ENCODE results near the gene RGS6. TPM values are rescaled to one million over a fixed set of nuclear protein-coding genes. Genes with fewer than 3 reads are reported as not detected.

Gene RGS6
- total RNA-seq, 3 donors from 2014 or later: 3.4 to 9.2 (median 4.5) TPM

GRCh38 chr14:72609205-72609916 lies 677.1 kb downstream of the RGS6 start:
- DNase-seq (ENCODE audit: low spot score in 2 of 2): no peak
- no peak for TF ChIP-seq POLR2AphosphoS5 (IDR thresholded peaks at IDR 0.05)
- TF ChIP-seq POLR2A (IDR thresholded peaks at IDR 0.05): no peak
- TF ChIP-seq CTCF (IDR thresholded peaks at IDR 0.05): no peak
- Histone ChIP-seq H3K4me3 (no peak overlapping the region), H3K27me3 (no peaks in the 10 kb centered on the region), H3K9me3 (no peaks in the 10 kb centered on the region), H3K36me3 (no peaks in the 10 kb centered on the region), H3K4me1 (no peaks in the 10 kb centered on the region), H3K27ac (no peak overlapping the region)
- intact Hi-C loops (cut with DNase I; ENCODE audit: low total_unique reads): no loop called here

DNA sequence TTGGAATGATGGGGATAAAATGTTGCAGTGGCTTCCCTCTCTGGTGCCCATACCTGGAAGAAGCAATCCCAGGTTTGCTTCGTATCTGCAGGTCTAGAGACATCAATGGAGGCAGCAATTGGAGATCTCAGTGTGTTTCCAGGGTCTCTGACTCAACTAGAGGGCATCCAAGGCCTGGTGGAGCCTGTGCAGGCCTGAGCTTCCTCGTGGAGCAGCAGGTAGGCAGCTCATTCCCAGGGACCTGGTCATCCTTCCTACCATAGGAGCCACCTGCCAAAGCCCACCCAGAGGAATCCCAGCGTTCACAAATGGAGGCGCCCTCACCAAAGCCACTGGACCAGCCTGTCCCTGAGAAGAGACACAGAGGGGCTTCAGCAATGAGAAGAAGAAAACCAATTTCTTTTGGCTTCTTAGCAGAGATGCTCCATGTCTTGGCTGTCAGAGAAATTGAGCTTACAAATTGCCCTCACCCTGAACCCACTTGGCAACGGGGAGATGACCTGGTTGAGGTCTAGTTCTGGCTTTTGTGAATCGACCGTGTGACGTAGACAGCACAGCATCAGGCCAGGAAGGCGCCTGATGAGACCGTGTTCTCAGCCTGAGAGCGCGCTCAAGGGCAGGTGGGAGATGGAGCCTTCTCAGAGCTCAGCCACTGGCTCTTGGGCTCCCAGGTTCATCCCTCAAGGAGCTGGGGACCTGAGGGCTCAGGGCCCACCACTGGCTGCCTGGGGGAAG lies 678.0 kb downstream of the RGS6 start:
- intact Hi-C loops (cut with DNase I; ENCODE audit: low total_unique reads): no loop called here
- H3K36me3 ChIP-seq: no peaks in the 10 kb centered on the region
- DNase-seq (ENCODE audit: low spot score in 2 of 2): no peak
- H3K9me3 ChIP-seq: no peaks in the 10 kb centered on the region
- peaks cover 0 to under 1% of the 10 kb centered on the region in 2 donors for H3K4me1 ChIP-seq
- H3K27me3 ChIP-seq: no peaks in the 10 kb centered on the region
- no peak overlapping the region for H3K4me3 ChIP-seq
- H3K27ac ChIP-seq: no peak overlapping the region
- TF ChIP-seq POLR2AphosphoS5 (IDR thresholded peaks at IDR 0.05): no peak
- no peak for TF ChIP-seq CTCF (IDR thresholded peaks at IDR 0.05)

GRCh38 chr14:72610831-72611200 lies 678.6 kb downstream of the RGS6 start:
- Histone ChIP-seq H3K27ac (no peak overlapping the region), H3K4me1 (peaks cover 0 to 5% of the 10 kb centered on the region in 2 donors), H3K36me3 (no peaks in the 10 kb centered on the region), H3K4me3 (no peak overlapping the region), H3K9me3 (no peaks in the 10 kb centered on the region), H3K27me3 (no peaks in the 10 kb centered on the region)
- no peak for DNase-seq (ENCODE audit: low spot score in 2 of 2)
- no peak for TF ChIP-seq POLR2AphosphoS5 (IDR thresholded peaks at IDR 0.05)
- no peak for TF ChIP-seq CTCF (IDR thresholded peaks at IDR 0.05)
- no peak for TF ChIP-seq POLR2A (IDR thresholded peaks at IDR 0.05)
- intact Hi-C loops (cut with DNase I; ENCODE audit: low total_unique reads): no loop called here

GRCh38 chr14:72611506-72611905 lies 679.3 kb downstream of the RGS6 start:
- Histone ChIP-seq H3K4me3 (no peak overlapping the region), H3K9me3 (no peaks in the 10 kb centered on the region), H3K27ac (no peak overlapping the region), H3K4me1 (peaks cover 0 to 5% of the 10 kb centered on the region in 2 donors), H3K36me3 (no peaks in the 10 kb centered on the region), H3K27me3 (no peaks in the 10 kb centered on the region)
- intact Hi-C loops (cut with DNase I; ENCODE audit: low total_unique reads): no loop called here
- TF ChIP-seq POLR2AphosphoS5 (IDR thresholded peaks at IDR 0.05) (no peak), POLR2A (IDR thresholded peaks at IDR 0.05) (no peak), CTCF (IDR thresholded peaks at IDR 0.05) (no peak)
- DNase-seq (ENCODE audit: low spot score in 2 of 2): no peak

- no peak for TF ChIP-seq CTCF (IDR thresholded peaks at IDR 0.05)
- intact Hi-C loops (cut with DNase I; ENCODE audit: low total_unique reads): no loop called here
- H3K36me3 ChIP-seq: no peaks in the 10 kb centered on the region
- no peak overlapping the region for H3K27ac ChIP-seq
- no peak overlapping the region for H3K4me3 ChIP-seq
- no peak for DNase-seq (ENCODE audit: low spot score in 2 of 2)
- H3K4me1 ChIP-seq: peaks cover 0 to 5% of the 10 kb centered on the region in 2 donors
- no peaks in the 10 kb centered on the region for H3K9me3 ChIP-seq
- no peaks in the 10 kb centered on the region for H3K27me3 ChIP-seq
These were observed 679.8 kb downstream of the RGS6 start for GRCh38 chr14:72612041-72612440.

All from breast epithelium (tissue), 4 donors.